GM18511 (cell line): ENCODE results near the gene HEPN1.

Experiments
- ATAC-seq: cut with Tn5 transposase; IDR thresholded peaks from one replicate; pipeline ENCODE4 v1.9.1; 2021; ENCODE audit warnings: mild to moderate bottlenecking, moderate library complexity; ENCODE audit not compliant: unreplicated experiment

HEPN1 gene

GRCh38 chr11:124884869-124885479 lies 34.1 kb upstream of the HEPN1 start:
- ATAC-seq = no peak

- ATAC-seq = no peak
These were observed 32.6 kb upstream of the HEPN1 start for GRCh38 chr11:124886476-124886875.

GRCh38 chr11:124886978-124887666 lies 31.9 kb upstream of the HEPN1 start:
- no peak for ATAC-seq

- no peak for ATAC-seq
These were observed 31.4 kb upstream of the HEPN1 start for GRCh38 chr11:124887667-124888013.

GRCh38 chr11:124889191-124890091 lies 29.6 kb upstream of the HEPN1 start:
- ATAC-seq = no peak

- no peak for ATAC-seq
These were observed 28.9 kb upstream of the HEPN1 start for GRCh38 chr11:124890151-124890550.

GRCh38 chr11:124890683-124891372 lies 28.2 kb upstream of the HEPN1 start:
- no peak for ATAC-seq

- no peak for ATAC-seq
These were observed 27.6 kb upstream of the HEPN1 start for GRCh38 chr11:124891373-124891861.

GRCh38 chr11:124892146-124892545 lies 26.9 kb upstream of the HEPN1 start:
- no peak for ATAC-seq

- no peak for ATAC-seq
These were observed 26.1 kb upstream of the HEPN1 start for GRCh38 chr11:124892750-124893454.

- ATAC-seq = no peak
These were observed 25.2 kb upstream of the HEPN1 start for GRCh38 chr11:124893781-124894401.

GRCh38 chr11:124894606-124895430 lies 24.2 kb upstream of the HEPN1 start:
- no peak for ATAC-seq

GRCh38 chr11:124895471-124895971 lies 23.5 kb upstream of the HEPN1 start:
- ATAC-seq = no peak

GRCh38 chr11:124896071-124896750 lies 22.8 kb upstream of the HEPN1 start:
- ATAC-seq = no peak

- no peak for ATAC-seq
These were observed 22.1 kb upstream of the HEPN1 start for GRCh38 chr11:124896821-124897391.

GRCh38 chr11:124897674-124898262 lies 21.3 kb upstream of the HEPN1 start, which contains the start of gene ROBO4:
TSS of gene ROBO4 (minus strand) at chr11:124897865. CDS start at chr11:124897795, 70 bp downstream.
- ATAC-seq = no peak

GRCh38 chr11:124898263-124898680 lies 20.8 kb upstream of the HEPN1 start:
- no peak for ATAC-seq
